ENCODE results near the gene UNC45A.

GRCh38 chr15:90914305-90915080 lies 20.6 kb upstream of the UNC45A start:
- TF ChIP-seq, protein P1, sequence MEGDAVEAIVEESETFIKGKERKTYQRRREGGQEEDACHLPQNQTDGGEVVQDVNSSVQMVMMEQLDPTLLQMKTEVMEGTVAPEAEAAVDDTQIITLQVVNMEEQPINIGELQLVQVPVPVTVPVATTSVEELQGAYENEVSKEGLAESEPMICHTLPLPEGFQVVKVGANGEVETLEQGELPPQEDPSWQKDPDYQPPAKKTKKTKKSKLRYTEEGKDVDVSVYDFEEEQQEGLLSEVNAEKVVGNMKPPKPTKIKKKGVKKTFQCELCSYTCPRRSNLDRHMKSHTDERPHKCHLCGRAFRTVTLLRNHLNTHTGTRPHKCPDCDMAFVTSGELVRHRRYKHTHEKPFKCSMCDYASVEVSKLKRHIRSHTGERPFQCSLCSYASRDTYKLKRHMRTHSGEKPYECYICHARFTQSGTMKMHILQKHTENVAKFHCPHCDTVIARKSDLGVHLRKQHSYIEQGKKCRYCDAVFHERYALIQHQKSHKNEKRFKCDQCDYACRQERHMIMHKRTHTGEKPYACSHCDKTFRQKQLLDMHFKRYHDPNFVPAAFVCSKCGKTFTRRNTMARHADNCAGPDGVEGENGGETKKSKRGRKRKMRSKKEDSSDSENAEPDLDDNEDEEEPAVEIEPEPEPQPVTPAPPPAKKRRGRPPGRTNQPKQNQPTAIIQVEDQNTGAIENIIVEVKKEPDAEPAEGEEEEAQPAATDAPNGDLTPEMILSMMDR (IDR thresholded peaks at IDR 0.05): no peak
- no peak for TF ChIP-seq POLR2AphosphoS5 (IDR thresholded peaks at IDR 0.05)
- TF ChIP-seq POLR2A (IDR thresholded peaks at IDR 0.05): no peak

Measured in prostate gland (tissue), 2 donors.